Liver (tissue), 9 donors: ENCODE measurements around the gene LEMD3. TPM values are rescaled to one million over a fixed set of nuclear protein-coding genes. Genes with fewer than 3 reads are reported as not detected.

ENCODE experiments used
- DNase-seq: peaks from one replicate; pipeline ENCODE4 v3.0.0-alpha.2; 2017; ENCODE audit warnings: low spot score
- H3K27ac ChIP-seq, 2 donors: one replicate each; pipeline ENCODE4 v1.7.0; 2013; ENCODE audit warnings: inconsistent platforms in 2 of 2, low read length in 2 of 2, control low read depth in 1 of 2, low read depth in 1 of 2, mild to moderate bottlenecking in 1 of 2
- H3K27me3 ChIP-seq, 4 donors: one replicate each; pipeline versions ENCODE4 v1.6.1 to v1.7.0; 2013; ENCODE audit warnings: low read length in 3 of 4, inconsistent platforms in 1 of 4, mild to moderate bottlenecking in 1 of 4, moderate library complexity in 1 of 4; ENCODE audit not compliant: control insufficient read depth in 4 of 4, insufficient read depth in 4 of 4
- H3K36me3 ChIP-seq, 4 donors: one replicate each; pipeline versions ENCODE4 v1.6.1 to v1.7.0; 2013; ENCODE audit warnings: low read length in 3 of 4, mild to moderate bottlenecking in 3 of 4, low read depth in 1 of 4, moderate library complexity in 1 of 4; ENCODE audit not compliant: control insufficient read depth in 4 of 4, insufficient read depth in 3 of 4
- H3K4me1 ChIP-seq, 4 donors: one replicate each; pipeline versions ENCODE4 v1.6.1 to v1.7.0; 2013; ENCODE audit warnings: low read length in 3 of 4, mild to moderate bottlenecking in 3 of 4, moderate library complexity in 1 of 4; ENCODE audit not compliant: control insufficient read depth in 4 of 4, insufficient read depth in 4 of 4
- H3K4me3 ChIP-seq, 3 donors: one replicate each; pipeline versions ENCODE4 v1.6.1 to v1.7.0; 2013; ENCODE audit warnings: low read length in 3 of 3, control low read depth in 1 of 3, low read depth in 1 of 3, mild to moderate bottlenecking in 1 of 3
- H3K9ac ChIP-seq, 2 donors: one replicate each; pipeline ENCODE4 v1.7.0; 2013; ENCODE audit warnings: low read length in 2 of 2, mild to moderate bottlenecking in 2 of 2, moderate library complexity in 2 of 2, control low read depth in 1 of 2, low read depth in 1 of 2
- H3K9me3 ChIP-seq, 4 donors: one replicate each; pipeline versions ENCODE4 v1.6.1 to v1.7.0; 2013; ENCODE audit warnings: low read length in 3 of 4; ENCODE audit not compliant: control insufficient read depth in 4 of 4
- ATF3 ChIP-seq: IDR thresholded peaks from 2 replicates; pipeline ENCODE4 v1.6.1; 2016; ENCODE audit warnings: antibody characterized with exemption
- CTCF ChIP-seq: fragments of 150-350 bp; IDR thresholded peaks from 2 replicates; pipeline ENCODE4 v1.5.1; 2017; ENCODE audit warnings: improper control_type of control experiment, low read depth, low read length; ENCODE audit not compliant: missing input control
- EGR1 ChIP-seq, 2 donors: IDR thresholded peaks; 2 replicates each; pipeline ENCODE4 v1.6.1; 2016 to 2018; ENCODE audit warnings: antibody characterized with exemption in 2 of 2, low read depth in 2 of 2
- FOXA1 ChIP-seq: IDR thresholded peaks from 2 replicates; pipeline ENCODE4 v1.6.1; 2016; ENCODE audit warnings: antibody characterized with exemption
- FOXA2 ChIP-seq: IDR thresholded peaks from 2 replicates; pipeline ENCODE4 v1.6.1; 2016; ENCODE audit warnings: antibody characterized with exemption
- GABPA ChIP-seq, 2 donors: IDR thresholded peaks in 1 of 2; conservative IDR thresholded peaks in 1 of 2; 2 replicates each; pipeline ENCODE4 v1.6.1; 2016; ENCODE audit warnings: antibody characterized with exemption in 2 of 2, mild to moderate bottlenecking in 1 of 2, moderate library complexity in 1 of 2
- HNF4A ChIP-seq, 2 donors: conservative IDR thresholded peaks; 2 replicates each; pipeline ENCODE4 v1.6.1; 2016; ENCODE audit warnings: antibody characterized with exemption in 2 of 2, mild to moderate bottlenecking in 2 of 2
- HNF4G ChIP-seq: IDR thresholded peaks from 2 replicates; pipeline ENCODE4 v1.6.1; 2016; ENCODE audit warnings: antibody characterized with exemption
- JUND ChIP-seq, 2 donors: IDR thresholded peaks; 2 replicates each; pipeline ENCODE4 v1.6.1; 2016; ENCODE audit warnings: antibody characterized with exemption in 2 of 2
- NR2F2 ChIP-seq: IDR thresholded peaks from 2 replicates; pipeline ENCODE4 v1.6.1; 2016; ENCODE audit warnings: antibody characterized with exemption
- RAD21 ChIP-seq, 2 donors: IDR thresholded peaks; 2 replicates each; pipeline ENCODE4 v1.6.1; 2016; ENCODE audit warnings: antibody characterized with exemption in 2 of 2, mild to moderate bottlenecking in 2 of 2
- REST ChIP-seq: IDR thresholded peaks from 2 replicates; pipeline ENCODE4 v1.6.1; 2016; ENCODE audit warnings: antibody characterized with exemption, mild to moderate bottlenecking
- RXRA ChIP-seq, 2 donors: IDR thresholded peaks; 2 replicates each; pipeline ENCODE4 v1.6.1; 2017 to 2018; ENCODE audit warnings: antibody characterized with exemption in 2 of 2, mild to moderate bottlenecking in 1 of 2
- SP1 ChIP-seq: IDR thresholded peaks from 2 replicates; pipeline ENCODE4 v1.6.1; 2018; ENCODE audit warnings: antibody characterized with exemption, mild to moderate bottlenecking
- TAF1 ChIP-seq: conservative IDR thresholded peaks from 2 replicates; pipeline ENCODE4 v1.6.1; 2016; ENCODE audit warnings: antibody characterized with exemption, mild to moderate bottlenecking
- YY1 ChIP-seq: IDR thresholded peaks from 2 replicates; pipeline ENCODE4 v1.6.1; 2016; ENCODE audit warnings: antibody characterized with exemption, mild to moderate bottlenecking
- ZBTB33 ChIP-seq: IDR thresholded peaks from 2 replicates; pipeline ENCODE4 v1.6.1; 2016; ENCODE audit warnings: antibody characterized with exemption
- WGBS: extraction: QIAGEN DNeasy Blood & Tissue Kit; methylation state at CpG from one replicate; pipeline ENCODE4 v1.1.7; 2013; 5-methylcytosine and 5-hydroxymethylcytosine counted together
- polyA plus RNA-seq, 2 donors: library from polyadenylated mRNA; stranded (reverse) in 1 of 2; unstranded in 1 of 2; fragments of 200-250 nt in 1 of 2; fragments of >200 nt in 1 of 2; fragmentation: Nextera tagmentation in 1 of 2; extraction: Ambion mirVana in 1 of 2; gene quantifications; one replicate each; pipeline versions ENCODE4 v1.2.1 to v1.2.3, GENCODE V29; 2013 to 2015
- total RNA-seq, 2 donors: library from RNA; depleted of rRNA; stranded (reverse); fragments of >200 nt; gene quantifications; one replicate each; pipeline ENCODE4 v1.2.3, GENCODE V29; 2014
- donor health status: healthy.
- donor health status: healthy.
- donor health status: healthy.
- donor health status: healthy.
- donor health status: healthy.

The LEMD3 gene
- total and polyA plus RNA-seq, 4 donors = 3.5 to 19.5 (median 11.3) TPM

- no peaks in the 10 kb centered on the region for H3K27me3 ChIP-seq
- H3K9ac ChIP-seq = no peak overlapping the region
- H3K4me3 ChIP-seq = no peak overlapping the region
- peaks cover 0 to 12% (median 10%) of the 10 kb centered on the region in 4 donors for H3K36me3 ChIP-seq
- no peak overlapping the region for H3K27ac ChIP-seq
- H3K4me1 ChIP-seq = no peaks in the 10 kb centered on the region
- no peak for DNase-seq
- 95% methylated on average over 2 of the region's 2 CpGs for WGBS
- no peak for TF ChIP-seq FOXA1
- TF ChIP-seq ZBTB33 = no peak
- no peak for TF ChIP-seq RAD21 (IDR thresholded peaks at IDR 0.05)
- no peak for TF ChIP-seq ATF3
- no peak for TF ChIP-seq HNF4A (conservative IDR thresholded peaks at IDR 0.05)
- TF ChIP-seq RXRA (IDR thresholded peaks at IDR 0.05) = no peak
- TF ChIP-seq YY1 = no peak
- H3K9me3 ChIP-seq = no peaks in the 10 kb centered on the region
Measured at GRCh38 chr12:65248656-65249633, 79.6 kb downstream of the LEMD3 start.

- 67% methylated on average over 1 of the region's 1 CpG for WGBS
- no peak for TF ChIP-seq FOXA2
- no peak for TF ChIP-seq SP1
- TF ChIP-seq RXRA (IDR thresholded peaks at IDR 0.05) = no peak
- TF ChIP-seq YY1 = no peak
- no peak for TF ChIP-seq GABPA (IDR thresholded peaks at IDR 0.05 in 1 of 2, conservative IDR thresholded peaks at IDR 0.05 in 1 of 2)
- no peak for TF ChIP-seq JUND (IDR thresholded peaks at IDR 0.05)
- TF ChIP-seq TAF1 = no peak
- TF ChIP-seq HNF4G = no peak
- TF ChIP-seq ATF3 = no peak
- no peak for TF ChIP-seq EGR1 (IDR thresholded peaks at IDR 0.05; ENCODE audit: low read depth in 2 of 2)
- no peak for TF ChIP-seq CTCF
- TF ChIP-seq NR2F2 = no peak
- TF ChIP-seq HNF4A (conservative IDR thresholded peaks at IDR 0.05) = no peak
- TF ChIP-seq REST = no peak
- TF ChIP-seq FOXA1 = no peak
- TF ChIP-seq ZBTB33 = no peak
- Histone ChIP-seq H3K9ac (no peak overlapping the region), H3K9me3 (no peaks in the 10 kb centered on the region), H3K4me3 (no peak overlapping the region), H3K27me3 (no peaks in the 10 kb centered on the region), H3K27ac (no peak overlapping the region), H3K4me1 (no peaks in the 10 kb centered on the region), H3K36me3 (no peaks in the 10 kb centered on the region)
- no peak for DNase-seq
Measured at GRCh38 chr12:65252515-65252914, 83.1 kb downstream of the LEMD3 start.
